ENCODE results near the gene GNB5. TPM values are rescaled to one million over a fixed set of nuclear protein-coding genes. Genes with fewer than 3 reads are reported as not detected.
A peak's percentile ranks its signal among the peaks of the same experiment; 100 is the strongest.

Gene GNB5
- total and polyA plus RNA-seq, 8 donors, result 11.3 to 18.9 (median 14.5) TPM

DNA sequence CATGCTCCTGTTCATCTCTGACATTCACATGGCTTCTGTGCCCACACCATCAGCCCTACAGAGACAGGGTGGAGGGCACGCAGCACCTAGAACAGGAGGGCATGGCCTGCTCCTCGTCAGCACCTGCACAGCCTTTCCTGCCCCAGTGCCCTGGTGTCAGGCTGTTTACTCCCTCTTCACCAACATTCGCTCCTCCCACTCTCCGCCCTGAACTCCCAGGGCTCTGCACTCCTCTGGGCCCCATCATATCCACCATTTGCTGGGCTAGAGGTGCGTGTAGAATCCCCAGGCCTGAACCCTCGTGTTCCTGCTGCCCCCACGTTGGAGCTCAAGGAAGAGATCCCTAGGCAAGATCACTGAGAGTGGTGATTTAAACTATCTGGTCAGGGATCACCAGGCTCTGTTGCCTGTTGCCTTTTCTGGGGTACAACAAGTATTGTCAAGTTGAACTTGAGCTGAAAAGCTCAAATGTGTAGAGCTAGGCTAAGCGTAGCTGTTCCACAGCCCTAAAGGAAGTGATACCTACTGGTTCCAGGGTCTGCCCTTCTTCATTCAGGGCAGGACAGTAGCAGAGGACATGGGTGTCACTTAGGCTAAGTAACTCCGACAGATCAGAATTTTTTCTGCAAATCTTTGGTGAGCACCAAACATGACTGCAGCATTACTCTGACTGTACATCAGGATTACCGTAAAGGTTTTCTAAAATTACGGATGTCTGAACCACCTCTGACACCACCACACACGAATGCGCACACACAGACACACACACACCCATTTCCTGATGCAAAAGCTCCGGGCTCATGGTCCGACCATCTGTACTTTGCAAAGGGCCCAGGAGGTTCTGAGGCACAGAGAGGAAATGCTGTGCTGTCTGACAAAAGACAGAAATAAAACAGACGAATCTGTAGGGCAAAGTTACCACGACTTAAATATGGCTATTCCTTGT, 43.7 kb upstream of the GNB5 start:
- H3K4me3 ChIP-seq, result no peak overlapping the region
- no peak for TF ChIP-seq CTCF (IDR thresholded peaks at IDR 0.05)
- no peaks in the 10 kb centered on the region for H3K9me3 ChIP-seq
- no peaks in the 10 kb centered on the region for H3K4me1 ChIP-seq
- no peaks in the 10 kb centered on the region for H3K27me3 ChIP-seq
- DNase-seq (no peak), ATAC-seq (peak; percentile 23)
- H3K36me3 ChIP-seq, result peaks cover 0 to 18% of the 10 kb centered on the region in 2 donors
- H3K27ac ChIP-seq, result no peak overlapping the region
- intact Hi-C loops (cut with DNase I), result no loop called here

GRCh38 chr15:52233405-52233804, 42.2 kb upstream of the GNB5 start:
- TF ChIP-seq CTCF (IDR thresholded peaks at IDR 0.05), result no peak

GRCh38 chr15:52232327-52232726, 41.1 kb upstream of the GNB5 start:
- H3K9me3 ChIP-seq, result no peaks in the 10 kb centered on the region
- no peak overlapping the region for H3K4me3 ChIP-seq
- intact Hi-C loops (cut with DNase I), result no loop called here
- H3K27me3 ChIP-seq, result no peaks in the 10 kb centered on the region
- DNase-seq, result no peak
- no peak for TF ChIP-seq CTCF (IDR thresholded peaks at IDR 0.05)
- H3K4me1 ChIP-seq, result no peaks in the 10 kb centered on the region
- no peak for ATAC-seq
- no peak overlapping the region for H3K27ac ChIP-seq
- peaks cover 0 to 4% of the 10 kb centered on the region in 2 donors for H3K36me3 ChIP-seq

More at GRCh38 chr15:52233405-52233804, 42.2 kb upstream of the GNB5 start:
- H3K4me3 ChIP-seq, result no peak overlapping the region
- no peaks in the 10 kb centered on the region for H3K9me3 ChIP-seq
- ATAC-seq, result no peak
- no peak overlapping the region for H3K27ac ChIP-seq
- H3K27me3 ChIP-seq, result no peaks in the 10 kb centered on the region
- H3K36me3 ChIP-seq, result peaks cover 0 to 7% of the 10 kb centered on the region in 2 donors
- no peaks in the 10 kb centered on the region for H3K4me1 ChIP-seq
- intact Hi-C loops (cut with DNase I), result no loop called here
- DNase-seq, result no peak

DNA sequence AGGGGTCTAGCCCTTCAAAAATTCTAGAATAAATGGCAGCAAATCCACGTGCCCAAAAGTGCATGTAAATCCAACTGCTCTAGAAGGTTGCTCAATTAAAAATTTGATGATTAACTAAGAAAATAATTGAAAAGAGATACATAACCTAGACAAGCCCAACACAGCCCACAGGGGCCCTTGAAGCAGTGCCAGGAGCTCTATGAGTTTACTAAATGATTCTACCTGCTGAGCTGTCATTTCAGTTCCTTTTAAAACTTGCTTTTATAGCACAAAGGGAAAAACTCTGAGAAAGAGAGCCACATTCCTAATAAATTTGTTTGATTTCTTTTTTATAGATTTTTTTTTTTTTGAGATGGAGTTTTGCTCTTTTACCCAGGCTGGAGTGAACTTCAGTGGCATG, 38.9 kb upstream of the GNB5 start:
- intact Hi-C loops (cut with DNase I), result no loop called here
- no peaks in the 10 kb centered on the region for H3K4me1 ChIP-seq
- ATAC-seq, result no peak
- H3K27me3 ChIP-seq, result no peaks in the 10 kb centered on the region
- TF ChIP-seq CTCF (IDR thresholded peaks at IDR 0.05), result no peak
- no peak overlapping the region for H3K27ac ChIP-seq
- H3K36me3 ChIP-seq, result peaks cover 0 to 4% of the 10 kb centered on the region in 2 donors
- no peak overlapping the region for H3K4me3 ChIP-seq
- no peak for DNase-seq
- no peaks in the 10 kb centered on the region for H3K9me3 ChIP-seq

GRCh38 chr15:52228921-52229320, 37.7 kb upstream of the GNB5 start:
- ATAC-seq (peak; percentile 52), DNase-seq (no peak)
- intact Hi-C loops (cut with DNase I), result no loop called here
- TF ChIP-seq CTCF (IDR thresholded peaks at IDR 0.05), result no peak
- H3K4me1 ChIP-seq, result no peaks in the 10 kb centered on the region
- H3K27me3 ChIP-seq, result no peaks in the 10 kb centered on the region
- no peaks in the 10 kb centered on the region for H3K9me3 ChIP-seq
- H3K27ac ChIP-seq, result no peak overlapping the region
- peaks cover 0 to 4% of the 10 kb centered on the region in 2 donors for H3K36me3 ChIP-seq
- H3K4me3 ChIP-seq, result no peak overlapping the region
